ENCODE data around the gene RSPH1.

The RSPH1 gene

DNA sequence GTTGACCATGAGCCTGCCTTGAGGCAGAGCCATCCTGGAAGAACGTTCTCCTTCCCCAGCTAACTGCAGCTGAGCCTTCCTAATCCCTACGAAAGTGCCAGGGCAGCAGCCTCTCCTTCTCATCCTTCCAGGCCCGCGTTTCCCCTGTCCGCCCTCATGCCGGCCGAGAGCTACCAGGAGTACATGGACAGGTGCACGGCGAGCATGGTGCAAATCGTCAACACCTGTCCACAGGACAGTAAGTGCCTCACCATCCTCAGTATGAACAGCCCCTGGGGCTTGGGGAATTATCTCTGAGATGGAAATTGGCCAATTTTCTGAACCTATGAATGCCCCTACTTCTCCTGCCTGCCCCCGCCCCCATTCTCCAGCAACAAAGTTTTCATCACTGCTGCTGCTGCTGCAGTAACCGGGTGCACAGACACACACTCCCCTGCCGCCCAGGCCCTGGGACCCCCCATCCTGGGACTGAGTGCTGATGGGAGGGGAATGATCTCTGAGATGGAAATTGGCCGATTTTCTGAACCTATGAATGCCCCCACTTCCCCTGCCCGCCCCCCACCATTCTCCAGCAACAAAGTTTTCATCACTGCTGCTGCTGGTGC lies 52.7 kb downstream of the RSPH1 start:
- no peak for DNase-seq

- no peak for DNase-seq
Observed at GRCh38 chr21:42441963-42442362, 54.1 kb downstream of the RSPH1 start.

DNA sequence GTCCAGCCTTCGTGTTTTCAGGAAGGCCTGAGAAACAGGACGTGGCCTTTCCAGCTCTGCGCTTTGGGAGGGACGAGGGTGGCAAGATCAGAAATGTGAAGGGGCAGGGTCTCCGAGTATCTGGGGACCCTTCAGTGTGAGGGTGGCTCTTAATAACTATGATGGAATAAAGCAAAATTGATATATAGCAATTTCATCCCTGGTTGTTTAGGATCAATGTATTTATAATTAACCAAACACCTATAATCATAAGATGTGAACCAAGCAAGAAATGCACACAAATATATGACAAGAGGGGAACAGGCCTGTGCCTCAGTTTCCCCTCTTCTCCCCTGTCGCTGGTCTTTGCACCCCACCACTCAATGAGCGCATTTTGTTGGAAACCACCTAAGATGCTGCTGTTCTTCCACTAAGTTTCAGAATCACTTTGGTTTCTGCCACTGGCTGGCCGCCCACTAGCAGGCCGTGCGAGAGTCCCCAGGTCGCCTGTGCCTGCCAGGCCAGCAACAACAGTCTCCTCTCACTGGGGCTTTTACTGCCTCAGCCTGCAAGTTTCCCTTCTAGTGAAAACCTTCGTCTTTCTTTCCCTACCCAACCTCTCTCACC lies 55.7 kb downstream of the RSPH1 start:
- no peak for DNase-seq

GRCh38 chr21:42439284-42440186 lies 56.5 kb downstream of the RSPH1 start:
- DNase-seq, result peak; percentile 42 to 50

GRCh38 chr21:42438316-42439205 lies 57.5 kb downstream of the RSPH1 start:
- DNase-seq, result no peak

DNA sequence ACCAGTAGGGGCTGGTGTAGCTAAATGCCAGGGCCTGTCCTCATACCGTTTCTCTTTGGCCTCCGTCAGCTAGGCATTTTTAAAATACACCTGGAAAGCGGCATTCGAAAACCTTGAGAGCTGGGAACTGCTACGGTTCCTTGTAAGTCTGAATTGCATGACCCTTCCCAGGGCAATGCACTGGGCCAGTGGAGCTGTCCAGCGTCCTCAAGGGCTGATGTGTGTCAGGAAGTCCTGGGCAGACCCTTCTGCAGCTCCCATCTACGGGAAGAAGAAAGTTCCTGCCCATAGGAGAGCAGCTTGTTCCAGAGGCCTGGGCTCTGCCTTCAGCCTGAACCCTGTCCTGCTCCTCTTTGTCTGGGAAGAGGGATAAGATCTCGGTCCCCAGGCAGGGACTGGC lies 58.2 kb downstream of the RSPH1 start:
- no peak for DNase-seq

- no peak for DNase-seq
Observed at GRCh38 chr21:42436914-42437313, 59.1 kb downstream of the RSPH1 start.

DNA sequence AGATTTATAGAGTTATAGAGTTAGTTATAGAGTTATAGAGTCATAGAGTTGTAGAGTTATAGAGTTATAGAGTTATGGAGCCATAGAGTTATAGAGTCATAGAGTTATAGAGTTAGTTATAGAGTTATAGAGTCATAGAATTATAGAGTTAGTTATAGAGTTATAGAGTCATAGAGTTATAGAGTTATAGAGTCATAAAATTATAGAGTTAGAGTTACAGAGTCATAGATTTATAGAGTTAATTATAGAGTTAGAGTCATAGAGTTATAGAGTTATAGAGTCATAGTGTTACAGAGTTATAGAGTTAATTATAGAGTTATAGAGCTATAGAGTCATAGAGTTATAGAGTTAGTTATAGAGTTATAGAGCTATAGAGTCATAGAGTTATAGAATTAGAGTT lies 60.2 kb downstream of the RSPH1 start:
- no peak for DNase-seq

- DNase-seq, result no peak
Observed at GRCh38 chr21:42435401-42435800, 60.6 kb downstream of the RSPH1 start.

- no peak for DNase-seq
Observed at GRCh38 chr21:42434884-42435283, 61.1 kb downstream of the RSPH1 start.

DNA sequence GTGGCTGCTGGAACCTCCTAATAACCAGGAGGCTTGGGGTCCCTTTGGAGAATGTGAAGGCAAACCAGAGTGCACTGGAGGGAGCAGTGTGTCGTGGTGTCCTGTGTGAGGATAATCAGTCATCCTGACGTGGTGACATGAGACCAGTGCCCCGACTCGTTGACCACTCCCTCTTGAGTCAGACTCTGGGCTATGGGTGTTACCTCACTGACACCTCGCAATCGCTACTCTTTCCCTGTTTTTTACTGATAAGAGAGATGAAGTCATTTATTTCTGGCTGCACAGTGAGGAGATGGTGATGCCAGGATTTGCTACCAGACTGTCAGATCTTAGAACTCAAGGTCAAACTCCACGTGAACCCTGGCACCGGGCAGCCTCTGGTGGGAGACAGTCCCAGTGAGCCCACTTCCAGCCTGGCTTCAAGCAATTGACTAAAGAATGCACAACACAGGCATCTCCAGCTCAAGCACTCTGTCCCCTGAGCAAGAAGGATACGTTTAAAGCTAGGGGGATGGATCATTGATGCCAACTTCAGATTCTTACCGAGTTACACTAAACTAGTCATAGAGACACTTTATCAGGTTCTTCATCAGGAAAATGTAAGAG lies 62.0 kb downstream of the RSPH1 start:
- DNase-seq, result no peak

DNA sequence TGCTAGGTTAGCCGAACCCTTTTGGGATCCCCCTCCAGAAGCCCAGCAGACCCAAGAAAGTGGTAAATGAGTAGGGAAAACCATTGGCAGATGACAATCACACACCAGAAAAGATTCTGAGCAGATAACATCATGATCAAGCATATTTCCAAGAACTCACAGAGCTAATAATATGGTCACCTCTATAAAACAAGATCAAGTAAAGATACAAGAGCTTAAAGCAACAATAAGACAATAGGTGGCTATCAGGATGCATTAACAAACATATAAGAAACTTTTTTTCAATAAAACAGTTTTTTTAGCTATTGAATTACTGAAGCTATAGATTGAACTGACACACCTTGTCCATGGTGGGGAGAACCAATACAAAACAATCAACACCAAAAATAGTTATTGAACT lies 63.3 kb downstream of the RSPH1 start:
- no peak for DNase-seq

DNA sequence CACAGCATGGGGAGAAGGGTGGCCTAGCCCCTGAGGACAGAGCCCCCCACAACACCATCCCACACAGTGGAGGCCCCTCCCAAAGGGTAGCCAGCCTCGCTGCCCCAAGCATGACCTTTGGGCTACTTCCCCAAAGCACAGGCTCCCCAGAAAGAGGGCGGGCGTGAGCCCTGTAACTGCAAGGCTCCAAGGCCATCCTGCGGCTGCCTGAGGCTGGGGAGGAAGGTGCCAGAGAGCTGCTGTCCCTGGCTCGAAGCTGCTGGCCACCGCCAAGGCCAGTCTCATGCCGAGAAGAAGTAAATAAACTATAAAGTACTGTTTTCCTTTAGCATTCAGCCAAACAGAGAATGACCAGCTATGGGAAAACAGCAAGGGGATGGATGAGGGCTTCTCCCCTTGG lies 64.8 kb downstream of the RSPH1 start:
- no peak for DNase-seq

- DNase-seq, result no peak
Observed at GRCh38 chr21:42430521-42430920, 65.5 kb downstream of the RSPH1 start.

DNA sequence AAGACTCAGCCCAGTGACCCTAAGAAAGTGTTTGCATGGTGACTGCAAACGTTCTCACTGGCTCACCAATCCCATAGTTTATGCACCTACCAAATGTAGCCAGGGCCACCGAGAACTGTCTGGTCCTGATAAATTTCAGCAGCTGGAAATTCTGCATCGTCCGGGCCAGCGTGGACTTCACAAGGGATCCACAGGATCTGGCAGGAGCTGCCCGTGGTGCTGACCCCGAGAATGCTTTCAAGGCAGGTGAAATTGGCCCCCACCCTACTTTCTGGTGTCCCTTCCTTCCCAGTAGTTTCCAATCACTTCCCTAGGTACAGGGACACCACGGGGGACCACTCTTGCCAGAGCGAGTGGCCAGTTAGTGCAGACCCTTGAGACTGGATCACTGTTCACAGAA lies 66.2 kb downstream of the RSPH1 start:
- no peak for DNase-seq

DNA sequence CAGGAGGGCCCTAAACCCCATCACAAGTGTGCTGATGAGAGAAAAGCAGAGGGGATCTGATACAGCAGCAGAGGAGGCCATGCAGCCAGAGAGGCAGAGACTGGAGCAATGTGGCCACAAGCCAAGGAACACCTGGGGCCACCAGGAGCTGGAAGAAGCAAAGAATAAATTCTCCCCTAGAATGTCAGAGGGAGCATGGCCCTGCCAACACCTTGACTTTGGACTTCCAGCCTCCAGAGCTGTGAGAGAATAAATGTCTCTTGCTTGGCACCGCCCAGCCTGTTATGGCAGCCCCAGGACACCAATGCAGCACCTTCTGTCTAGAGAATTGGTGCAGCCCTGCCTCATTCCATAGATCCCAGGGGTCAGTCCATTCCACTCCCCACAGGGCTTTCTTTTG lies 67.0 kb downstream of the RSPH1 start:
- no peak for DNase-seq

- DNase-seq, result no peak
Observed at GRCh38 chr21:42427809-42428419, 68.1 kb downstream of the RSPH1 start.

DNA sequence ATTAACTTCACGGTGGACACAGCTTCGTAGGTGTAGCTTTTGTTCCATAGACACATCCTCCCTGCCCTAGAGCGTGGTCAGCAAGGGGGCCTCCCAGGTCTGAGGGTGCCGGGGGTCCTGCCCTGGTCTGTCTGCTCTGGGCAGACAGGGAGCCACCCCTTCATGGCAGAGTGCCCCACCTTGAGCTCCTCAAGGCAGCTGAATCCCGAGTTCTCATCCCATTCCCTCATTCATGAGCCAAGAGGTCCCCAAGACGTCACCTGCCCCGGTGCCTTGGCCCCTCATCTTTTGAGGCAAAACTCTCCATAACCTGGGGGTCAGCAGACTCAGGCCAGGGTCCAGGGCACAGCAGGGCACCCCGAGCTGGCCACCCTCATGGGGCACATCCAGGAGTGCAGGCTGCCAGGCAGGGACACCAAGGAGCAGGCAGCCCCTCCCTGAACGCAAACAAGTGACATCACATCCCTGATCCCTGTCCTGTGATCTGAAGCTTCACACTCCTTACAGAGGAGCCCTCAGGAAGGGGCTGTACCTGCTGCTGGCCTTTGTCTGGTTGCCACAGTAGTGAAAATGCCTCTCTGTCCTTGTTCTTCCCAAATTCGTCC lies 69.0 kb downstream of the RSPH1 start:
- DNase-seq, result no peak

DNA sequence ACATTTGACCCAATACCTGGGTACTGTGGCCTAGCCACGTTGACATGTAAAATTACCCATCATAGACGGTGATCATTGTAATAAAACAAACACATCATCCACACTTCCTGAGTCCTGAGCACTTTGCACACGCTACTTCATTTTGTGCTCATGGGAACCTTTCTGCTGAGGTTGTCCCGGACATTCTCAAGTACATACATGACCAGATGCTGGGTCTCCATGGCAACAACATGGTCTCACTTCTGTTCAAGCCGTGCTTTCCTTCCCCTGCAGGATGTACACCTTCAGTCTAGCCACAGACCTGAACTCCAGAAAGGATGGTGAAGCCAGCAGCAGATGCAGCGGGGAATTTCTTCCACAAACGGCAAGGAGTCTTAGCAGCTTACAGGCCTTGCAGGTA lies 69.6 kb downstream of the RSPH1 start:
- DNase-seq, result no peak

- no peak for DNase-seq
Observed at GRCh38 chr21:42425591-42425990, 70.4 kb downstream of the RSPH1 start.

- DNase-seq, result peak; percentile 58 to 61
Observed at GRCh38 chr21:42424914-42425541, 71.0 kb downstream of the RSPH1 start.

All from activated CD4-positive, alpha-beta T cell treated with anti-CD3 and anti-CD28 coated beads, Interleukin-2, amount 50 U/mL, for 4 hours (primary cell).